CD4-positive, alpha-beta T cell (primary cell): Measurements from ENCODE around the gene PRICKLE2. TPM values are rescaled to one million over a fixed set of nuclear protein-coding genes. Genes with fewer than 3 reads are reported as not detected.

Source experiments
- ATAC-seq: fragments of 200-7000 bp; cut with Tn5 transposase; one replicate; pipeline ENCODE4 v1.10.0; 2022; ENCODE audit warnings: mild to moderate bottlenecking; ENCODE audit not compliant: poor library complexity
- CTCF ChIA-PET: fragments of 350-600 bp; sonication (Branson Sonifier 250); formaldehyde crosslinking; loops from one replicate; lab custom pipeline; 2021; ENCODE audit warnings: antibody characterized with exemption, inconsistent platforms; lab: Charles Lee
- POLR2A ChIA-PET: fragments of 350-600 bp; sonication (Branson Sonifier 250); formaldehyde crosslinking; loops from one replicate; lab custom pipeline; 2021; ENCODE audit warnings: antibody characterized with exemption, inconsistent platforms; lab: Charles Lee
- DNase-seq, 14 experiments: peaks; one replicate each; pipeline ENCODE4 v3.0.0-alpha.2; 2013 to 2020; ENCODE audit warnings: mixed read lengths in 2 of 14
- H3K27ac ChIP-seq, 2 donors: one replicate each; pipeline versions ENCODE4 v1.5.1 to v1.7.0; 2013; ENCODE audit warnings: low read length in 2 of 2, low read depth in 1 of 2, mild to moderate bottlenecking in 1 of 2
- H3K27me3 ChIP-seq, 2 experiments: 1 replicate in 1 of 2; 2 replicates in 1 of 2; pipeline versions ENCODE4 v1.6.1 to v1.7.0; 2013; ENCODE audit warnings: low read length in 2 of 2, control low read depth in 1 of 2, mild to moderate bottlenecking in 1 of 2, moderate library complexity in 1 of 2; ENCODE audit not compliant: insufficient read depth in 2 of 2, control insufficient read depth in 1 of 2
- H3K36me3 ChIP-seq: one replicate; pipeline ENCODE4 v1.6.1; 2013; ENCODE audit warnings: low read length, control low read depth; ENCODE audit not compliant: insufficient read depth
- H3K4me1 ChIP-seq: one replicate; pipeline ENCODE4 v1.6.1; 2013; ENCODE audit warnings: low read length, control low read depth; ENCODE audit not compliant: insufficient read depth
- H3K4me3 ChIP-seq: one replicate; pipeline ENCODE4 v1.5.1; 2013; ENCODE audit warnings: mild to moderate bottlenecking, low read length, moderate library complexity
- H3K9me3 ChIP-seq, 2 experiments: 1 replicate in 1 of 2; 2 replicates in 1 of 2; pipeline versions ENCODE4 v1.6.1 to v1.7.0; 2013; ENCODE audit warnings: low read length in 2 of 2, mild to moderate bottlenecking in 2 of 2, control low read depth in 1 of 2, moderate library complexity in 1 of 2; ENCODE audit not compliant: control insufficient read depth in 1 of 2, insufficient read depth in 1 of 2
- H3K27ac Mint-ChIP-seq: one replicate; pipeline ENCODE4 v1.8.0; 2020; ENCODE audit warnings: mixed read lengths
- H3K27me3 Mint-ChIP-seq: one replicate; pipeline ENCODE4 v1.8.0; 2021; ENCODE audit warnings: mixed read lengths
- H3K36me3 Mint-ChIP-seq: one replicate; pipeline ENCODE4 v1.8.0; 2021; ENCODE audit warnings: low read depth, mixed read lengths
- H3K4me1 Mint-ChIP-seq: one replicate; pipeline ENCODE4 v1.8.0; 2021; ENCODE audit warnings: low read depth, mixed read lengths
- H3K4me3 Mint-ChIP-seq: one replicate; pipeline ENCODE4 v1.8.0; 2020; ENCODE audit warnings: mild to moderate bottlenecking, mixed read lengths
- H3K9me3 Mint-ChIP-seq: one replicate; pipeline ENCODE4 v1.8.0; 2020; ENCODE audit warnings: mixed read lengths
- intact Hi-C, 2 experiments: fragments of 100-400 bp; cut with DNase I in 1 of 2; cut with micrococcal nuclease in 1 of 2; formaldehyde crosslinking; loops; one replicate each; pipeline versions ENCODE4 v1.15.1 to v1.9.0; 2023 to 2025; cut with DNase I, micrococcal nuclease
- total RNA-seq, 174 experiments: library from RNA in 2 of 174; stranded (reverse) in 2 of 174; gene quantifications; one replicate each; pipeline ENCODE4 v1.2.3 and lab custom pipeline; 2021 to 2026
- TF ChIP-seq, protein P1 (sequence below): fragments of 200-600 bp; IDR thresholded peaks from one replicate; pipeline ENCODE4 v1.8.0; 2022; ENCODE audit warnings: antibody characterized with exemption, mild to moderate bottlenecking

Gene PRICKLE2
- total RNA-seq, 2 experiments from 2014 or later = not detected

DNA sequence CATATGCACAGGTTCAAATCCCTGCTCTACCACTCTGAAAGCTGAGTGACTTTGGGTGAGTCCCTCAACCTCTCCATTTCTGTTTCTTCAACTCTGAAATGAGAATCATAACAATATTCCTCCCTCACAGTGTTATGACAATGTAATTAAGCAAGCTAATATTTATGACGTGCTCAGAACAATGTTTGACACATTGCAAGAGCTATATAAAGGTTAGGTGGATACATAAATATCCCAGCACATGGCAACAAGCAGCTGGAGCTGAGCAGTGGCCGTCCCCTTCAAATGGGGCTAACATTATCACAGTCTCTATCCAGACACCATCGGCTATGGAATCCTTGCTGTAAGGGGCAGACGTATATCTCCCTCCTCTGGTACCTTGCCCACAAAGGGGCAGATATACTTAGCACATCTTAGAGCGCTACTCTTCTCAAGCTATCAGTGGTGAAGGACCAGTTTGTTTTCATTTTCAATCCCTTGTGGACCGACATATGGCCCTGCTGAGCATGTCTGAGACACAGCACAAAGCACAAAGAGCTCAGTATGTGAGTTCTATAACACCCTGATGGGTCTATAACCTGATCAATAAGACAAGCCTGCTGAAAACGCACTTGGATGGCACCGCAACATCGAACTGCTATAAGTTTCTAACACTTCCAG is 80.9 kb downstream of the PRICKLE2 start:
- Mint-ChIP-seq H3K27me3 (peaks cover 9% of the 10 kb centered on the region), H3K36me3 (no peaks in the 10 kb centered on the region), H3K4me1 (no peaks in the 10 kb centered on the region), H3K9me3 (no peaks in the 10 kb centered on the region), H3K27ac (no peak overlapping the region), H3K4me3 (no peak overlapping the region)
- TF ChIP-seq, protein P1, sequence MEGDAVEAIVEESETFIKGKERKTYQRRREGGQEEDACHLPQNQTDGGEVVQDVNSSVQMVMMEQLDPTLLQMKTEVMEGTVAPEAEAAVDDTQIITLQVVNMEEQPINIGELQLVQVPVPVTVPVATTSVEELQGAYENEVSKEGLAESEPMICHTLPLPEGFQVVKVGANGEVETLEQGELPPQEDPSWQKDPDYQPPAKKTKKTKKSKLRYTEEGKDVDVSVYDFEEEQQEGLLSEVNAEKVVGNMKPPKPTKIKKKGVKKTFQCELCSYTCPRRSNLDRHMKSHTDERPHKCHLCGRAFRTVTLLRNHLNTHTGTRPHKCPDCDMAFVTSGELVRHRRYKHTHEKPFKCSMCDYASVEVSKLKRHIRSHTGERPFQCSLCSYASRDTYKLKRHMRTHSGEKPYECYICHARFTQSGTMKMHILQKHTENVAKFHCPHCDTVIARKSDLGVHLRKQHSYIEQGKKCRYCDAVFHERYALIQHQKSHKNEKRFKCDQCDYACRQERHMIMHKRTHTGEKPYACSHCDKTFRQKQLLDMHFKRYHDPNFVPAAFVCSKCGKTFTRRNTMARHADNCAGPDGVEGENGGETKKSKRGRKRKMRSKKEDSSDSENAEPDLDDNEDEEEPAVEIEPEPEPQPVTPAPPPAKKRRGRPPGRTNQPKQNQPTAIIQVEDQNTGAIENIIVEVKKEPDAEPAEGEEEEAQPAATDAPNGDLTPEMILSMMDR = no peak
- intact Hi-C loops = no loop called here
- no peaks in the 10 kb centered on the region for H3K4me1 ChIP-seq
- H3K9me3 ChIP-seq = peaks cover 0 to 14% of the 10 kb centered on the region in 2 experiments
- CTCF ChIA-PET = interaction anchor here (0.6 kb wide), 1 partner anchor 307 kb away, joined by 3 read pairs; no protein-coding TSS in a partner anchor
- ATAC-seq = no peak
- no peaks in the 10 kb centered on the region for H3K36me3 ChIP-seq
- POLR2A ChIA-PET = no interaction called here
- no peak overlapping the region for H3K4me3 ChIP-seq
- H3K27ac ChIP-seq = no peak overlapping the region
- H3K27me3 ChIP-seq = no peaks in the 10 kb centered on the region
- DNase-seq = no peak

DNA sequence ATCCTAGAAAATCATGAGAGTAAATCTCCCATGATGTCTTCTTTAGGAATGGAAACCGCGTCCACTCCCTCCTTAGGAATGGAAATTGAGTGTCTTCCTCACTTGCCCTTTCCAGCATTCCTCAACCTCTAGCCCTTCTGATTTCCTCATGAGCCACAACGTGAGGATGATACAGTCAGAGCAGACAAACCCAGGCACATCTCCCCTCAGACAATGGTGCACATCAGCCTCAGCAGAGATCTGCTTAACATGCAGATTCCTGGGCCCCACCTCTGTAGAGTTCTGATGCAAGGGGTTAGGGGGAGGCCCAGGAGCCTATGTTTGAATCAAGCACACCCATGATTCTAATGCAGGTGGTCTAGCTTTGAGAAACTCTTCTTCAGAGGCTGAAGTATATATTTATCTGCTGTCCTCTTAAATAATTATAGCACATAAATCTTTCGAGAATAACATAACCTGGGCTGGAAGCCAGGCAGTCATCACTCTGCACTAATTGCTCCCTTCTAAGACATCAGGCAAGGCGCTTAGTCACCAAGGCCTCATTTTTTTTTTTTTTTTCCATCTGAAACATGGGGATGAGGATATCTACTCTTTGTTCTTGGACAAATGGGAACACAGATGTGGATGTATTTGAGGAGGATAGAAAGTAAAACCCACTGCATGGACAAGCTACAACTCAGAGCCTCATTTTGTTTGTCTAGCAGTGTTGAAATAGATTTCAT is 81.7 kb downstream of the PRICKLE2 start:
- H3K4me3 ChIP-seq = no peak overlapping the region

DNA sequence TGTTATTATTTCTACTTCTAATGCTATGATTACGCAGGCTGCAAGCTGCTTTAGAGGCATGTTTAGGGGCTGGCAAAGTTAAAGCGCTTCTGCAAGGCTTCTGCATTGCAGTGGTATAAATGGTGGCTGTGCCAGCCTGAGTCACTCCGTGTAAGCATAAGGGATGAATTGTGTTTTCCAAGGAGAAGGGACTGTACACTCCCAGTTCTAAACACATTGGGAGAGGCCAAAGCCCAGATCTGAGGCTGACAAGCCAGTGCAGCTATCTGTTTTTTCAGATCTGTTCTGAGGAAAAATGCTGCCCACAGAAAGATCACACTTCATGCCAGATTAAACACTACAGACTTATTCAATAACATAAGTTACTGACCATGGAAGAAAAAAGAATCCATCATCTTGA is 83.8 kb downstream of the PRICKLE2 start:
- Histone ChIP-seq H3K36me3 (no peaks in the 10 kb centered on the region), H3K4me3 (no peak overlapping the region), H3K9me3 (peaks cover 0 to 3% of the 10 kb centered on the region in 2 experiments), H3K4me1 (no peaks in the 10 kb centered on the region), H3K27ac (no peak overlapping the region), H3K27me3 (no peaks in the 10 kb centered on the region)
- Mint-ChIP-seq H3K27ac (no peak overlapping the region), H3K4me1 (no peaks in the 10 kb centered on the region), H3K36me3 (no peaks in the 10 kb centered on the region), H3K9me3 (no peaks in the 10 kb centered on the region), H3K4me3 (no peak overlapping the region), H3K27me3 (peaks cover 10% of the 10 kb centered on the region)
- TF ChIP-seq, protein P1 = no peak
- ATAC-seq (no peak), DNase-seq (no peak)
- ChIA-PET POLR2A (no interaction called here), CTCF (no interaction called here)
- intact Hi-C loops = no loop called here

More for the DNA sequence above, 81.7 kb downstream of the PRICKLE2 start:
- DNase-seq (no peak), ATAC-seq (no peak)
- ChIA-PET POLR2A (no interaction called here), CTCF (interaction anchor here (0.6 kb wide), 1 partner anchor 306 kb away, joined by 3 read pairs; no protein-coding TSS in a partner anchor)
- Histone ChIP-seq H3K4me1 (no peaks in the 10 kb centered on the region), H3K27me3 (no peaks in the 10 kb centered on the region), H3K27ac (no peak overlapping the region), H3K9me3 (peaks cover 0 to 14% of the 10 kb centered on the region in 2 experiments), H3K36me3 (no peaks in the 10 kb centered on the region)
- no peaks in the 10 kb centered on the region for H3K4me1 Mint-ChIP-seq
- intact Hi-C loops = no loop called here
- H3K4me3 Mint-ChIP-seq = no peak overlapping the region
- no peaks in the 10 kb centered on the region for H3K9me3 Mint-ChIP-seq
- TF ChIP-seq, protein P1 = no peak
- no peak overlapping the region for H3K27ac Mint-ChIP-seq
- H3K36me3 Mint-ChIP-seq = no peaks in the 10 kb centered on the region
- peaks cover 9% of the 10 kb centered on the region for H3K27me3 Mint-ChIP-seq
